Measurements from ENCODE around the gene GRPEL2.
"Not testable (repeated sequence)": the region's sequence is repeated elsewhere in the genome, so short reads cannot be mapped to it uniquely, and the experiment has no call there.

The GRPEL2 gene

DNA sequence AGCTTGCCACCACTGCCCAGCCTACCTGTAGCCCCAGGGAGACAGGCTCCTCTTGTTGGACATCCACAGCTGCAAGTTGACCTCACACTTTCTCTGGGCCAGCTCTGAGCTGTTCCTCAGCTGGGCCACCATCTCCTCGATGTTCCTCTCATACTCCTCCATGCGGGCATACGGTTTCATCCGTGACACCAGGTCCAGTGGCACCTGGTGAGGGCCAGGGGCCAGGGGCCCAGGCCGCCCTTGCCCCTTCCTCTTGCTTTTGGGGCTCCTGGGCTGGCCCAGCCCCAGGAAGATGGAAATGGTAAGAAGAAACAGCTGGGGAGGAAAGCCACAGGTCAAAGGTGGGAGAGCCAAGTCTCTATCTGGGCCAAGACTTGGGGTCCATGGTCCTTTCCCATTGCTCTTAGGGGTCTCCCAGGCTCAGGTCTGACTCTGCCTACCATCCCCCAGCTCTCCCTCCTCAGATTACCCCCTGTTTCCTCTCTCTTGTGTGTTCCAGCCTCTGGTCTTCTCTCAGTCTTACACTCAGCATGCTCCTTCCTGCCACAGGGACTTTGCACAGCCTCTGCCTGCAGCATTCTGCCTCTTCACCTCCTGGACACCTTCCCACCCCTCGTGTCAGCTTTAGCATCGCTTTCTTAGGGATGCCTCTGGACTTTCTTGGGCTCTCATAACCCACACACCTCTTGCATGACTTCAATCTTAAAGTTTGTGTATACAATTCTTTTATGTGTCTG, 31.6 kb downstream of the GRPEL2 start:
- DNase-seq (ENCODE audit: low read depth in 2 of 2): no peak

DNA sequence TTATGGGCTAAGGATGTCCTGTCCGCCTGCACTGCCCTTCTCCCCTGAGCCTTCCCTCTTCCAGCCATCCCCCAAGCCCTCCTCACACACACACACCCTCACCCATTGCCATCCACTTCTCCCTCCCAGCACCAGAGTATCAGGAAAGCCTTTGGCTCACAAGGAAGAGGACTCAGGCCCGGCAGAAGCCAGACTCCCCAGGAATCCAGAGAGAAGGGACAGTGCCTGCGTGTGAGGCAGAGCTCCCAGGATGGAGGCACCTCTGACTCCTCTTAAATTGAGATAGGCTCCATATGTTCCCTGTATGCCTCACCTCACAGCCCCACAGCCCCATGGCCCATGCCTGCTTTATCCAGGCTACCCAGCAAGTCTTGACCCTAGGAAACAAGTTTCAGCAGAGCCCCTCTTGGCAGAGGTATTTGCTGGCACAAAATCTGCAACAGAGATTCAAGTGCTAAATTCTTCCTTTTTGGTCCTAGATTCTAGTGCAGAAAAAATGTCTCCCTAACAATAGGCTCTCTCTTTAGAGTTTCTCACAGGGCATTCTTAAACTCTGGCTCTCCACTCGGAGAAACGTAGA, 33.0 kb downstream of the GRPEL2 start:
- DNase-seq (ENCODE audit: low read depth in 2 of 2): no peak

DNA sequence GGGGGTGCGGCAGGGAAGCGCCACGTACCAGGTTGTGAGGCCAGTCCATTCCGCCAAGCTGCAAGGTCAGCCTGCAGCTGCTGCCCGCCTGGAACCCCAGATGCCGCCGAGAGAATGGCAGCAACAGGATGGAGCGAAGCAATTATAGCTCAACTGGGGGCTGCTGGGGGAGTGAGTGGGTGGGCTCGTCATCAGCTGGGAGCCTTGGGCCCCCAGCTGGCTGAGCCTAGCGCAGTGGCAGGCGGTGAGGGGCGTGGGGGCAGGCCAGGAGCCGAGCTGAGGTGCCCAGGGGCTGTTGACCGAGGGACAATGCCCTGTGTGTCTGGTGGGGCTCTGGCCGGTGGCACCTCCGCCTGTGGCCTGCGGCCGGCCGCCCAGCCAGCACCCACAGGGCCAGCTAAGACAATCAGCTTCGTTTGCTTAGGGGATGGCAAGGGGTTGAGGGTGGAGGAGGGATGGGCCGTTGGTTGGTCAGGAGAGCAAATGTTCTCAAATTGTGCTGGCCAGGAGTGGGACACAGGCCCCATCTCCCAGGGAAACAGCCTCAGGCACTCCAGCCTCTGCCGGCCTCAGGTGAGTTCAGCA, 34.0 kb downstream of the GRPEL2 start, which contains the start of gene IL17B:
Gene IL17B (minus strand): TSS at position 116 of the 585 bp plus-strand sequence. CDS start 67 bp downstream, at position 49.
- no peak for DNase-seq (ENCODE audit: low read depth in 2 of 2)

DNA sequence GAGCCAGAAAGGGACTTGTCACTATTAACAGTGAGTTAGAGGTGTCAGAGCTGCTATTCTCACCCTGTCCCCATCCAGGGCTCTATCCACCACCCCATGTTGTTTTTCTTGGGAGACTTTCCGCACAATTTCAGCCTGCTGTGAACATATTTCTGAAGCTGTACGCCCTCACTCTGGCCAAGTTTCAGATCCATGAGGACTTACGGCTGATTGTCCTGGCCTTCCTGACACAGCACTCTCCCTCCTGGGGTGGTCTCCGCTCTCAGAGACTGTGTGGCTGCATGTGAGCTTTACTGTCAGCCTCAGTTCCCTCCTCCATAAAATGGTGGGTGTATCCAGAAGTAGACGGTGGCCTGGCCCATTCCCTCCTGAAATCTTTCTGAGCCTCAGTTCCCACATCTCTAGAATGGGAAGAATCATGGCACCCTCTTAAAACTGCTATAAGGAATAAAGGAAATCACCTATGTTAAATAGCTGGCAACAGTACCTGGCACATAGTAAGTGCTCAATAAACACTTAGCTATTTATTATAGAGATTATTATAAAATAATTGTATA, 34.6 kb downstream of the GRPEL2 start:
- no peak for DNase-seq (ENCODE audit: low read depth in 2 of 2)

DNA sequence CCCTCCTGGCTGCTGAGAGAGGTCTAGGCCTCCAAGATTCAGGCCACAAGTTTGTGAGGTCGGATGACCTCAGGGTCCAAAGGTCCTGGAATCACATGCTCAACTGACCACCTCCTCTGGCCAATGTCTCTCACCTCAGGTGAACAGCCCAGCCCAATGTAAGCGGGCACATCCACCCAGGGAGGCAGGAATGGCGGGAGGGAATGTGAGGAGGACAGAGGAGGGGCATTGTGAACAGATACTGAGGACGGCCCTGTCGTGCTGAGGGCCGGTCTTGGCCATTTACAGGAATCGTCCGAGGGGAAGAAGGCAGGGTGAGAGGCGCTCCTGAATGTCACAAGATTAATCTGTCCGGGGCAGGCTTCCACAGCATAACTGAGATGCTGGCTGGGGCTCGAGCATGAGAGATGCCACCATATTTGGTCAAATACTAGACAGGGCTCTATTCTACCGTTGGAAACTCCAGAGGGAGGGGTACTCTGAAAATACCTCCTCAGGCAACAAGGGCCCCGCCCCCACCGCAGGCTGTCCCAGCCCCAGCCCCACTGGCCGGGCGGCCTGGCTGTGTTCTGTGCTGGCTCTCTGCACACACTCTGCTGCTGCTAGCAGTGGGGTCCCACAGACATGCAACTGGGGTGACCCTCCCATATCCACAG, 35.3 kb downstream of the GRPEL2 start:
- no peak for DNase-seq (ENCODE audit: low read depth in 2 of 2)

DNA sequence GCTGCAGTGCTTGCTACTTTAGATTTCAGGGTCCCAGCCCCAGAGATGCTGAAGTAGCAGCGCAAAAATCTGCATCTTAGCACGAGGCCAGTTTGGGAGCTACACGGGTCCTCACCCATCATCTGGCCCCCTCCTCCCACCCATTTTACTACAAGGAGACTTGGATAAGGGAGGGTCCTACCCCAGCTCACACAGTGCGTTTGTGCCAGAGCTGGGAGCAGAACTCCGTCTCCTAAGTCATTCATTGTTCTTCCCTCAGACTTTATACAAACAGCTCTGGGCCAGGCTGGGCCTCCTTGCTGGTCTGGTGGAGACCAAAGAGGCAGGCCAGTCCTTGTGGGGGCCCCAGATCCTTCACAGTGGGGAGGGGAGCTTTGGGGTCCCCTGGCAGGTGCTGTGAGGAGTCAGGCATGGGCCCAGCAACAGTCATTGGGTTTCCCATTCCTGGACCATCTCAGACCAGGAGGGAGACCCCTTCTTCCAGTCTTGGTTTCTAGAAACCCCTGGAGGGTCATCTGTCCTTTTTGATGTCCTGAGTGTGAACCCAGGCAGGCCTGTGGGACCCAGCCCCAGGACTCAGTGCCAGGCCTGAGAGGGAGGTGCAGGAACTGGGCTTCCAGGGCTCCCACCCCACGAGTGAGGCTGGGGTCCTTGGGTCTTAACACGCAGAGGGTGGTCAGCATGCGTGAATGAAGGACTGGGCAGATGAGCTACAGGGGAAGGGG, 36.1 kb downstream of the GRPEL2 start:
- no peak for DNase-seq (ENCODE audit: low read depth in 2 of 2)

DNA sequence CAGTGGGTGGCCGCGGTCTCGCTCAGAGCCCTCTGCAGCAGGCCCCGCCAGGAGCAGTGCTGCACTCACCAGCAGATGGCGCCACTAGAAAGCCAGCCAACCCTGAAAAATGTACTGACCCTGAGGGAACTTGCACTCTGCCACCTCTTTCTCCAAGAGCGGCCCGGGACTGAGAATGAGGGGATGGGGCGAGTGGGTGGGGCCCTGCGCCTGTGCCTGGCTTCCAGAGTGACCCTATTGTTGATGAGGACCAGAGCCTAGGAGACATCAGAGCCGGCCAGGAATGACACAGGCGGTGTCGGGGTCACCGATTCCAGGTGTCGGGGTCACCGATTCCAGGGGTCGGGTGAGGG, 36.7 kb downstream of the GRPEL2 start:
- peak; percentile 37 to 65 for DNase-seq (ENCODE audit: low read depth in 2 of 2)

DNA sequence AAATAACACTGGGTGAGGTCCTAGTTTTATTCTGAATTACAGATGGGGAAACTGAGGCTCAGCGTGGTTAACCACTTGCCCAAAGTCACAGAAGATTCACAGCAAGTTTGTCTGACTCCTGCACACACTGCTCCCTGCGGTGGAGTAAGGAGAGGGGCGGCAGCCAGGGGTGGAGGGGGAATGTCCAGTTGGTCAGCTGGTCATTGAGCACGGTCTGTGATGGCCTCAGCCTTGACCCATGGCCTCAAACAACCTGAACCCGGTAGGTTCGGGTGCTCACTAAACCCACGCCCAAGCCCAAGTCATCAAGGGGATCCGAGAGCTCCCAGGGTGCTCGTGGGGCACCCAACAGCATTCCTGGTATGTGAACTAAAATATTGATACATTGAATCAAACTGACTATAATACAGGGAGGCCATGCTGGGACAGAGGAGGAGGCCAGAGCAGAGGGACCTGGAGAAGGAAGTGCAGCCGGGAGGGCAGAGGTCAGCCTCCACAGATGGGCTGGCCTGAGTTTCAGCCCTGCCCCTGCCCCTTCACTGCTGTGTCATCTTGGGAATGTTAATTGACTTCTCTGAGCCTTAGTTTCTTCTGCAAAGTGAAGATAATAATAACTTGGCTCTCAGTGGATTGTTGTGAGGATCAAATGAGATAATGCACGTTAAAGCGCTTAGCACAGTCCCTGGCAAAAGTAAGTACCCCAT, 37.4 kb downstream of the GRPEL2 start:
- no peak for DNase-seq (ENCODE audit: low read depth in 2 of 2)

DNA sequence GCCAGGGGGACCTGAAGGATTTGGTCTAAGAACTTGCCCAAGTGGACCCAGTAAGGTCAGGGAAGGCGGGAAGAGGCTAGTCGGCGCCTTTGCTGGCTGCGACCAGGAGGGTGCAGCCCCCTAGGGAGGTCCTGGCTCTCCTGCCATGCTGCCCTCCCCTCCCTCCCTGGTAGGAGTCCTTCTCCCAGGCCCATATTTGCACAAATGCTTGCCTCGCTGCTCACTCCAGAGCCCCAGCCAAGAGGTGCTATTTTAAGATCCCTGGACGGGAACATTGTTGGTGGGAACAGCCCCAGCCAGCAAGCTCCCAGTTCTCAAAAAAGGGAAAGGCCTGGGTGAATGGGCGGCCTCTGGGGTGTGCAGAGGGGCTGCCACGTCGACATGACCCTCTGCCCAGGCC, 38.1 kb downstream of the GRPEL2 start:
- DNase-seq (ENCODE audit: low read depth in 2 of 2): no peak

DNA sequence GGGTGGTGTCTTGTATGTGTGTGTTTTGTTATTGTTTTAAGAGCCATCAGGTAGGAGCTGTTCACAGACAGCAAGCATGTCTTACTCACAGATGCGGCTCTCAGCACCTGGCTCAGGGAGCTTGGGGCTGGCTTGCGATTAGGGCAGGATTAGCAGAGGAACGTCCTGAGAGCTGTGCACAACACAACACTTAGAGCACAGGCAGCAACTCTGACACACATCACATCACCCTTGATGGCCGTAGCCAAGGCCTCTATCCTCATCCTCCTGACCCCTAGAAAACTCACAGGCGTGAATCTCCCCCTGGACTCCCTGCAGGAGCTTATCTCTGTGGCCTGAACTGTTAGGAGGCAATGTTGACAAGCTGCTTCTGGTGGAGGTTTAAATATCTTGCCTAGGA, 40.9 kb downstream of the GRPEL2 start:
- DNase-seq (ENCODE audit: low read depth in 2 of 2): no peak

DNA sequence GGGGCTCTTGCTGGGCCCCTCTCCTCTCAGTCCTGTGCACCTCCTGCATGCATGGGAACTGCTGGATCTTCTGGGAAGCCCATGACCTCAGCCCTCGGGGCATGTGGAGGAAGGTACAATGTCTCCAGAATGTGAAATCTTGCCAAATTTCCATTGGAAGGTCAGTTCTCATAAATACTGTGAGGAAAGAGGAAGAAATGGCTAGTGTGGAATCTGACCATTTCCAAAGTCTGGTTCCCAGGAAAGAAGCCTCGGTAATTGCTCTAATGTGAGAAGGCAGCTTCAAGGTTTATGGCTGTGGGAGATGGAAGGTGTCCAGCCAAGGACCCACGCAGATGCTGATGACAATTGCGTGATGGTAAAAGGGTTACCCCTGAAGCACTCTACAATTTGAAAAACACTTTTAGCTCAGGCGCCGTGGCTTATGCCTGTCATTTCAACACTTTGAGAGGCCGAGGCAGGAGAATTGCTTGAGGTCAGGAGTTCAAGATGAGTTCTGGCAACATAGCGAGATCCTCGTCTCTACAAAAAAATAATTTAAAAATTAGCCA, 41.9 kb downstream of the GRPEL2 start:
- DNase-seq (ENCODE audit: low read depth in 2 of 2): no peak

DNA sequence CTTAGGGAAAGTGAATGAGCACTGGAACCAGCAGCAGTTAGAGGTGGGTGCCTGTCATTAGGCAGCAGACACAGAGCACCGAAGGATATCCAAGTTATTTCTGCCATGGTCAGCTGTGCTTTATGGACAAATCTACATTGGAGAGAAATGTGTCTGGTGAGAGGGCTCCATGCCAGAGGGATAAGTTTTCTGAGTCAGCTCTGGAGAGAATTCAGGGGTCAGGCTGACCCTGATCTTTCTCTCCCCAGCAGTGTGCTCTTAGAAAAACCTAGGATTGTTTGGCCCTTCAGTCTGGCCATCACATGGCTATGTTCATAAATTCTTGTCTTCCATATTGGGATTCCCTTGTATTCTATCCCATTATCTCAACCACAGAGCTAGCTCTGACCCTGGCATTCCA, 42.7 kb downstream of the GRPEL2 start:
- no peak for DNase-seq (ENCODE audit: low read depth in 2 of 2)

DNA sequence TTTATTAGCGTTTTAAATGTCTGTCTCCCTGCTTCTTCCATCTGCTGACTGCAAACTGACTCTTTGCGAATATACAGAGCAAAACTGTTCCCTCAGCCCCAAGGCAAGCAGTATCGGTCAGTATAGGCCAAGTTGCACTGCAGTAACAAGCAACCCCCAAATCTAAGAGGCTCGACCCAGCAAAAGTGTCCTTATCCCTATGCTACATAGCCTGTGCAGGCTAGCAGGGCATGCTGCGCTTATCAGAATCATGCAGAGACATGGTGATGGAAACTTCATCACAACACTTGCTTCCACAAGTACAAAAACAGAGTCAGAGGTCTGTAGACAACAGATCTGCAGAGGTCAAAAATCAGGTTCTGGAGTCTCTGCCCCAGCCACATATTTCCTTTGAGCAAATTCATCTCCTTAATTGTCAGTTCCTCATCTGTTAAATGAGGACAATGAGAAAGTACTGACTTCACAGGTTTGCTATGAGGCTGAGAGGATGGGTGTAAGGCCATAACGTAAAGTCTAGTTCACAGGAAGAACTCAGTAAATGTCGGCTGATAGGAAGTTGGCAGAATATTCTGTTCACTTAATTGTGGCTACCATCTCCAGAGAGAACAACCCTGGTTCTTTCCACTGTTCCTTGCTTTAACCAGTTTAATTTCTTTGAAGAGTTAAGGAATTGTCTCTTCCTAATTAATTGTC, 43.3 kb downstream of the GRPEL2 start:
- no peak for DNase-seq (ENCODE audit: low read depth in 2 of 2)

DNA sequence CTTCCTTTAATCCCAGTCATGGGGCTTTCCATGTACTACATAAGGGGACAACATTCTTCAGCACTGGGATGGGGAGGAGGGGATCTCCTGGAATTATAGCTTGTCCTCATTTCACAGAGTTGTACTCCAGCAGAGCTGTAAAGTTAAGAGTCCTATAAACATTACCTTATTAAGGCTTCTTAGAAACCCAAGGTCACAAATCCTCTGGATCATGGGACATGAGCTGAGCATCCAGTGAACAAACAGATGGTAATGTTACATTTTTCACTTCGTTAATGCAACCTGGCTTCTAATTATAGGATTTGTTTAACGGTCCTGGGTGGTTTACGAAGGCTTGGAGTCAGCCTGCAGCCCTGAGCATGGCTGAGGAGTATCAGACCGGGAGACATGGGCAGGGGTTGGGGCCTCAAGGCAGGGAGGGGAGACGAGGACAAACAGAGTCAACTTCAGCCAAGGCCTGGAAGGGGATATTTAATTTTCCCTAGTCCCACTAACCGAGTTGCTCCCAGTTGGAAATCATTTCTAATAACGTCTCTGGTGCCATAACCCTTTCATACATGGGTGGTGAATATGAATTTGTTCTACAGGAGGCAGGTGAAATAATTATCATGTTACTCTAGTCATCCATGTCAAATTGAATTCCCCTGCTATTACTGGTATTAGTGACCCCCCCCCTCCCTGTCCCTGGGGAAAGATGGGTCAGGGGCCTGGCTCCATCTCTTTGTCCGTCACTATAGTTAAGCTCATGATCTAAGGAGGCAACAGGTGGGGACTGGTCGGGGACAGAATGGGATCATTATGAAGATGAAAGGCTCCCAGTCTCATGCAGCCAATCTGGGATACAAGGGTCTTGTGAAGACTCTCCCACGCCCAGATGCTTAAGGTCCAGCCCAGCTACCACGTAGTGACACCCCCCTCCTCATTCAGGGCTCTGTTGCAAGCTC, 44.5 kb downstream of the GRPEL2 start:
- DNase-seq (ENCODE audit: low read depth in 2 of 2): no peak

DNA sequence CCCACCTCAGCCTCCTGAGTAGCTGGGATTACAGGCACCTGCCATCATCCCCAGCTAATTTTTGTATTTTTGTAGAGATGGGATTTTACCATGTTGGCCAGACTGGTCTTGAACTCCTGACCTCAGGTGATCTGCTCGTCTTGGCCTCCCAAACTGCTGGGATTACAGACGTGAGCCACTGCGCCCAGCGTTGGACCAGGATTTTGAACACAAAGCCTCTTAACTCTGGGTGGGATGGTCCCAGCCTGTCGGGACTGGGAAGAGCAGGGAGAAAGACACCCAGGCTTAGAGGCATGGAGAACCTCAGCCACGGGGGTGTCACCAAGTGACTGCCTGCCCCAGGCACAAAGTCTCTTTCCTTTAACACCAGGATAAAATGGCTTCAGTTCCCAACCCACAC, 45.8 kb downstream of the GRPEL2 start:
- DNase-seq (ENCODE audit: low read depth in 2 of 2): not testable (repeated sequence)

DNA sequence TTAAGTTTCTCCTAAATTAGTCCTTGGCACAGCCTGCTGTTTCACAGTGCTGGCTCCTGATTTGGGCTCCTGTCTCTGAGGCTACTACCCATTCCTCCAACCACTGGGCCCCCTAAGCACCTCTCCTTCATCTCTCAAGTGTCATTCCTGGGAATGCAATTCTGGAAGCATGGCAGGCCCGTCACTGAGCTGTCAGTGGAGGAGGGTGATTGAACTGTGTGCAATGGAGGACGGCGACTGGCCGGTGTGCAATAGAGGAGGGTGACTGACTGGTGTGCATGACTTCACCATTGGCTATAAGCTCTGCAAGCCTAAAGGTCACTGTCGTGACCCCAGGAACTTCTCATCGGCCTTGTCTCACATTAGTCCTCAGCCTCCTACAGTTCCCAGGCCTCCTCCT, 46.2 kb downstream of the GRPEL2 start:
- DNase-seq (ENCODE audit: low read depth in 2 of 2): no peak

DNA sequence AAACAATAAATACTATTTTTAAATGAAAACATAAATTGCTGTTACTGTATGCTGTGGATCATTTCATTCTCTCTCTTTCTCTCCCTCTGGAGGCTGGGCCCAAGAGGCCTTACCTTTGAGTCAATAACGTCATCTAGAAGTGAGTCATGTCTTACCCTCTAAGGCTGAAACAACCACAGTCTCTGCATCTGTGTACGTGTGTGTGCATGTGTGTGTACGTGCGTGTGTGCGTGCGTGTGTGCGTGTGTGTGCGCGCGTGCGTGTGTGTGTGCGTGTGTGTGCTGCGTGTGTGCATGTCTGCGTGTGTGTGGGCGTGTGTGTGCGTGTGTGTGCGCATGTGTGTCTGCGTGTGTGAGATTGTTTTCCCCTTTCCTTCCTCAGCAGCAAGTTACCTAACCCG, 47.4 kb downstream of the GRPEL2 start:
- no peak for DNase-seq (ENCODE audit: low read depth in 2 of 2)

DNA sequence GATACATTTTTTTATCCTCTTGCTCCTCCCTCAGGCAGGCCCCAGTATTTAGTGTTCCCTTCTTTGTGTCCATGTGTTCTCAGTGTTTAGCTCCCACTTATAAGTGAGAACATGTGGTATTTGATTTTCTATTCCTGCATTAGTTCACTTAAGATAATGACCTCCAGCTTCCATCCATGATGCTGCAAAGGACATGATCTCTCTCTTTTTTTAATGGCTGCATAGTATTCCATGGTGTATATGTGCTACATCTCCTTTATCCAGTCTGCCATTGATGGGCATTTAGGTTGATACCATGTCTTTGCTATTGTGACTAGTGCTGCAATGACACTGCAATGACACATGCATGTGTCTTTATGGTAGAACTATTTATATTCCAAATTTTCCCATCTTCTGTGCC, 49.7 kb downstream of the GRPEL2 start:
- DNase-seq (ENCODE audit: low read depth in 2 of 2): not testable (repeated sequence)

DNA sequence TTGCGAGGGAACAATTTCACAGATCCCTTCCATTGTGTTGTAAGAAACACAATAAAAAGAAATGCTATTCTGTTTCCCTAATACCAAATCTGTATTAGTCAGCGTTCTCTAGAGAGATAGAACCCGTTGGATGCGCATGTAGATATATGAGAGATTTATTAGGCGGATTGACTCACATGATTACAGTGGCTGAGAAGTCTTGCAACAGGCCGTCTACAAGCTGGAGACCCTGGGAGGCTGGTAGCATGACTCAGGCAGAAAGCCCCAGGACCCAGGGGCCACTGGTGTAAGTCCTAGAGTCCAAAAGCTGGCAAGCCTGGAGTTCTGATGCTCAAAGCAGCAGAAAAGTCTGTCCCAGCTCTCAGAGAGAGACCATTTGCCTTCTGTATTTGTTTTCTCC, 52.2 kb downstream of the GRPEL2 start:
- no peak for DNase-seq (ENCODE audit: low read depth in 2 of 2)
